GM10248 (cell line): Measurements from ENCODE around the gene FBXW4.

Experiments
- CTCF ChIA-PET: fragments of 300-600 bp; sonication (Branson Sonifier 250); formaldehyde crosslinking; extraction: SDS; loops from one replicate; lab custom pipeline; 2021; ENCODE audit warnings: antibody characterized with exemption; lab: Yijun Ruan, JAX
- POLR2A ChIA-PET: fragments of 350-650 bp; sonication (Branson Sonifier 250); formaldehyde crosslinking; extraction: SDS; loops from one replicate; lab custom pipeline; 2020; ENCODE audit warnings: antibody characterized with exemption; lab: Yijun Ruan, JAX
- DNase-seq: peaks from one replicate; pipeline ENCODE4 v3.0.0; 2012; ENCODE audit errors: extremely low spot score
- TF ChIP-seq, protein P1 (sequence below): IDR thresholded peaks from 2 replicates; pipeline ENCODE4 v1.5.1; 2012; ENCODE audit warnings: mild to moderate bottlenecking, low read depth; ENCODE audit errors: extremely low read depth, missing control alignments, control extremely low read depth

Gene FBXW4

DNA sequence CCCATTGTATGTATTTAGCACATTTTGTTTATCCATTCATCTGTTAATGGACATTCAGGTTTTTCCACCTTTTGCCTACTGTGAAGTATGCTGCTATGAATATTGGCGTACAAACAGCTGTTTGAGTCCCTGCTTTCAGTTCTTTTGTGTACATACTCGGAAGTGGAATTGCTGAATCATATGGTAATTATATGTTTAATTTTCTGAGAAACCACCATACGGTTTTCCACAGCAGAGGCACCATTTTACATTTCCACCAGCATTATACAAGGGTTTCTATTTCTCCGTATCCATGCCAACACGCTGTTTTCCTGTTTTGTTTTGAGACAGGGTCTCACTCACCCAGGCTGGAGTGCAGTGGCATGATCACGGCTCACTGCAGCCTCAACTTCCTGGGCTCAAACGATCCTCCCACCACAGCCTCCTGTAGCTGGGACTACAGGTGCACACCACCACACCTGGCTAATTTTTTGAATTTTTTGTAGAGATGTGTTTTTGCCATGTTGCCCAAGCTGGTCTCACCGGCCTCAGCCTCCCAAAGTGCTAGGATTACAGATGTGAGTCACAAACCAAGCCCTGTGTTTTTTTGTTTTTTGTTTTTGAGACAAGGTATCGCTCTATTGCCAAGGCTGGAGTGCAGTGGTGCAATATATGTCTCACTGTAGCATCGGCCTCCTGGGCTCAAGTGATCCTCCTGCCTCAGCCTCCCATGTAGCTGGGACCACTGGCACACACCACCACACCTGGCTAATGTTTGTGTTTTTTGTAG is 22.1 kb upstream of the FBXW4 start:
- no peak for DNase-seq
- POLR2A ChIA-PET: no interaction called here
- CTCF ChIA-PET: interaction anchor here (1.3 to 3.9 kb wide), 3 partner anchors 12 to 34 kb away, joined by 3 to 12 read pairs (median 4); no protein-coding TSS in a partner anchor
- TF ChIP-seq, protein P1, sequence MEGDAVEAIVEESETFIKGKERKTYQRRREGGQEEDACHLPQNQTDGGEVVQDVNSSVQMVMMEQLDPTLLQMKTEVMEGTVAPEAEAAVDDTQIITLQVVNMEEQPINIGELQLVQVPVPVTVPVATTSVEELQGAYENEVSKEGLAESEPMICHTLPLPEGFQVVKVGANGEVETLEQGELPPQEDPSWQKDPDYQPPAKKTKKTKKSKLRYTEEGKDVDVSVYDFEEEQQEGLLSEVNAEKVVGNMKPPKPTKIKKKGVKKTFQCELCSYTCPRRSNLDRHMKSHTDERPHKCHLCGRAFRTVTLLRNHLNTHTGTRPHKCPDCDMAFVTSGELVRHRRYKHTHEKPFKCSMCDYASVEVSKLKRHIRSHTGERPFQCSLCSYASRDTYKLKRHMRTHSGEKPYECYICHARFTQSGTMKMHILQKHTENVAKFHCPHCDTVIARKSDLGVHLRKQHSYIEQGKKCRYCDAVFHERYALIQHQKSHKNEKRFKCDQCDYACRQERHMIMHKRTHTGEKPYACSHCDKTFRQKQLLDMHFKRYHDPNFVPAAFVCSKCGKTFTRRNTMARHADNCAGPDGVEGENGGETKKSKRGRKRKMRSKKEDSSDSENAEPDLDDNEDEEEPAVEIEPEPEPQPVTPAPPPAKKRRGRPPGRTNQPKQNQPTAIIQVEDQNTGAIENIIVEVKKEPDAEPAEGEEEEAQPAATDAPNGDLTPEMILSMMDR: no peak

DNA sequence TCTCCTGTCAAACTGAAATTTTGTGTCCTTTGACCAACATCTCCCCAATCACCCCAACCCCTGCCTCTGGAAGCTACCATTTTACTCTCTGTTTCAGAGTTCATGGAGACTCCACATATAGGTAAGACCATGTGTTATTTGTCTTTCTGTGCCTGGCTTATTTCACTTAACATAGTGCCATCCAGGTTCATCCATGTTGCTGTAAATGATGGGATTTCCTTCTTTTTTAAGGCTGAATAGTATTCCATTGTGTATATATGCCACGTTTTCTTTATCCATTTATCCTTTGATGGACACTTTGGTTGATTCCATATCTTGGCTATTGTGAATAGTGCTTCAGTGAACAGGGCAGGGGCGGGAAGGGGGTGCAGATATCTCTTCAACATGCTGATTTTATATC is 18.0 kb upstream of the FBXW4 start:
- TF ChIP-seq, protein P1: no peak
- no peak for DNase-seq
- ChIA-PET CTCF (interaction anchor here (1.3 to 1.6 kb wide), 2 partner anchors 12 to 110 kb away, joined by 3 read pairs; no protein-coding TSS in a partner anchor), POLR2A (interaction anchor here (0.7 kb wide), 1 partner anchor 56 kb away, joined by 5 read pairs; no protein-coding TSS in a partner anchor)

DNA sequence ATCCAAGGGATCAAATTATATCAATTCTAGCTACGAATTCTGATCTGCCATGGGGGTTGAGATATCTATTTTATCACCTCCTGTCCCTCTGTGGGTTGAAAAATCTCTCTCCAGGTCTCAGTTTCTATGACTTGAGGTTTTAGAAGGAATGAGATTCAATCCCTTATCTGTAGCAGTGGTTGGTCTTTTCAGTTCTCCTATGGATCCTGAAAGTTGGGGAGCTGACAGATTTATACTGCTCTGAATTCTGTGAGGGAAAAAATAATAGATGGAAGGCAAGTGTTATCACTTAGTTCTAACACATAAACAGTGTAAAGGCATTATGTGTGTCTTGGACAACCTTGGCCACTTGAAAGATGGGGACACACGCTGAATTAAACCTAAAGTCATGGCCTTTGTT is 15.8 kb upstream of the FBXW4 start:
- POLR2A ChIA-PET: interaction anchor here (0.5 kb wide), 1 partner anchor 10 kb away, joined by 3 read pairs; no protein-coding TSS in a partner anchor
- no peak for DNase-seq
- TF ChIP-seq, protein P1: no peak
- CTCF ChIA-PET: no interaction called here

DNA sequence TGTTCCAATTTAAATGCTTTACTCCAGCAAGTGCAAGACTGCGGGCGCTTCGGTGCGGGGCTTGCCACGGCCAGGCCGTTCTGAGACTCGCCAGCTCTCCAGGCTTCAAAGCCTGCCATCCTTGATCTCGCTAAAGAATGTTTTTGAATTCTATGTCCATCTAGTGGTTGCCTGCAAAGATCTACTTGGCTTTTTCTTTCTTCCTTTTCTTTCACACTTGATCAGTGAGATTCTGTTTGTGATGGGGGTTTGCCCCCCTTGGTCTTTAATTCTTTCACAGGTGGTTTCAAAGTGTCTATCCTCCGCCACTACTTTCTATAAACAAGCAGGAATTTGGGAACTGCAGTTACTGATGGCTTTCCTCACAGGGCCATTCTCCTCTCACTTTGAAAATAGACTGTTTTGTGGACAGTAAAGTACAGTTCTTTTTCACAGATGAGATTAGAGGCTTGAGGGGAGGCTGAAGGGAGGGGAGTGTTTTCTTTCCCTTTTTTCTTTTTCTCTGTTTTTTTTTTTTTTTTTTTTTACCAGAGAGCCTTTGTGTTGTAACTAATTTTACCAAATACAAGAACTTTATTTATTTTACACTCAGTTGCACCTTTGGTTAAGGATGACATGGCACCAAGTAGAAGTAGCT is 15.2 kb upstream of the FBXW4 start:
- POLR2A ChIA-PET: interaction anchor here (0.5 kb wide), 1 partner anchor 10 kb away, joined by 3 read pairs; no protein-coding TSS in a partner anchor
- CTCF ChIA-PET: interaction anchor here (1.7 kb wide), 1 partner anchor 10 kb away, joined by 4 read pairs; no protein-coding TSS in a partner anchor
- no peak for DNase-seq
- TF ChIP-seq, protein P1: no peak

DNA sequence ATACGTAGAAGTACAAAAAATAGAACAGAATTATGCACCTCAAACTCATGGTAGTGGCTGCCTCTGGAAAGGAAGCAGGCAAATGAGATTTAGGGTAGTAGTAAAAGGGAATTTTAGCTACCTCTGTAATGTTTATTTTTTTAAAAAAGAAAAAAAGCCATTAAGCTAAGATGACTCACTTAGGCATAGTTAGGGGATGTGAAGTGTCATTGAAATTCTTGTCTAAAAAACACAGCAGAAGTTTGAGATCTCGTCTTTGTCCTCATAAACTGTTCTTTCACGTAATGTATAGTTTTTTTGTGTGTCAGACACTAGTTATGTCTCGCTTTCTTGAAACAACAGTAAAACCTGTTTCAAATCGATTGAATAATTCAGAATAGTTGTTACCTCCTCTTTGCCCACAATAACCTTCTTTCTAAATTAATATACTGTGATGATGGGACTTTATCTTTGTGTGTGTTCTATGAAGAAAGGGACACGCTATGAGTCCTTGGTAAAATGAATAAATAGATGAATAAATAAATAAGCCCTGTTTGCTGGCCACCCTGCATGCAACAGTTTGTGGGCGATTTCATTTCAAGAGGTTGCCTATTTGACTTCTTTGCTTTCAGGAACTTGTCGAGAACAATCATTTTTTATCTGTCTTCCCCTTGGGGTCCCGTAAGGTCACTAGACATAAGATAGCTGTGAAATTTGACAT is 14.5 kb upstream of the FBXW4 start:
- ChIA-PET POLR2A (no interaction called here), CTCF (interaction anchor here (1.7 kb wide), 1 partner anchor 9 kb away, joined by 4 read pairs; no protein-coding TSS in a partner anchor)
- DNase-seq: no peak
- TF ChIP-seq, protein P1: no peak

DNA sequence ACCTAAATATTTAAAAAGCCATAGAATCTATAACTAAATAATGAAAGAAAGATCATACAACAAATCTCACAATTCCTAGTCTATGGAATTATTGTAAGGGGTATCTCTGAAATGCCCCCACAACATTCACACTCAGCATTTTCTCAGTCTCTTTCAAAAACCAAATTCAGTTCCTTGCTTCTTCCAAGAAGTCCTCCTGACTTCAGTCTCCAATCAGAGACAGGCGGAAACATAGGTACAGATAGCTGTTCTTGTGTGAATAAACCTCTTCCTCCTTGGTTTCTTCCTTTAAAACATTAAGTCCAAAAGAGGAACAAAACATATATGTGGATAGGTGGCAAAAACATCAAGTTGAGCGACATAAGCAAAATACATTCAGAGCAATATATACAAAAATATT is 13.9 kb upstream of the FBXW4 start:
- TF ChIP-seq, protein P1: no peak
- POLR2A ChIA-PET: no interaction called here

More for the DNA sequence above, 13.9 kb upstream of the FBXW4 start:
- no peak for DNase-seq
- CTCF ChIA-PET: interaction anchor here (1.7 kb wide), 1 partner anchor 9 kb away, joined by 4 read pairs; no protein-coding TSS in a partner anchor
